Liver (tissue), 3 donors: Measurements from ENCODE around the gene COL20A1.

Experiments
- CTCF ChIP-seq: fragments of 150-350 bp; IDR thresholded peaks from 2 replicates; pipeline ENCODE4 v1.5.1; 2017; ENCODE audit warnings: improper control_type of control experiment, low read depth, low read length; ENCODE audit not compliant: missing input control
- FOXA2 ChIP-seq: IDR thresholded peaks from 2 replicates; pipeline ENCODE4 v1.6.1; 2016; ENCODE audit warnings: antibody characterized with exemption
- GABPA ChIP-seq, 2 donors: IDR thresholded peaks in 1 of 2; conservative IDR thresholded peaks in 1 of 2; 2 replicates each; pipeline ENCODE4 v1.6.1; 2016; ENCODE audit warnings: antibody characterized with exemption in 2 of 2, mild to moderate bottlenecking in 1 of 2, moderate library complexity in 1 of 2
- JUND ChIP-seq, 2 donors: IDR thresholded peaks; 2 replicates each; pipeline ENCODE4 v1.6.1; 2016; ENCODE audit warnings: antibody characterized with exemption in 2 of 2
- MAX ChIP-seq: IDR thresholded peaks from 2 replicates; pipeline ENCODE4 v1.6.1; 2016; ENCODE audit warnings: antibody characterized with exemption
- RAD21 ChIP-seq, 2 donors: IDR thresholded peaks; 2 replicates each; pipeline ENCODE4 v1.6.1; 2016; ENCODE audit warnings: antibody characterized with exemption in 2 of 2, mild to moderate bottlenecking in 2 of 2
- REST ChIP-seq: IDR thresholded peaks from 2 replicates; pipeline ENCODE4 v1.6.1; 2016; ENCODE audit warnings: antibody characterized with exemption, mild to moderate bottlenecking
- RXRA ChIP-seq, 2 donors: IDR thresholded peaks; 2 replicates each; pipeline ENCODE4 v1.6.1; 2017 to 2018; ENCODE audit warnings: antibody characterized with exemption in 2 of 2, mild to moderate bottlenecking in 1 of 2
- SP1 ChIP-seq: IDR thresholded peaks from 2 replicates; pipeline ENCODE4 v1.6.1; 2018; ENCODE audit warnings: antibody characterized with exemption, mild to moderate bottlenecking
- TAF1 ChIP-seq: conservative IDR thresholded peaks from 2 replicates; pipeline ENCODE4 v1.6.1; 2016; ENCODE audit warnings: antibody characterized with exemption, mild to moderate bottlenecking
- TF ChIP-seq, protein P1 (sequence below): IDR thresholded peaks from 2 replicates; pipeline ENCODE4 v1.6.1; 2016; ENCODE audit warnings: antibody characterized with exemption
- donor health status: healthy.
- donor health status: healthy.

GRCh38 chr20:63319164-63320040 is 26.4 kb downstream of the COL20A1 start:
- no peak for TF ChIP-seq CTCF
- TF ChIP-seq RXRA (IDR thresholded peaks at IDR 0.05): no peak
- TF ChIP-seq, protein P1, sequence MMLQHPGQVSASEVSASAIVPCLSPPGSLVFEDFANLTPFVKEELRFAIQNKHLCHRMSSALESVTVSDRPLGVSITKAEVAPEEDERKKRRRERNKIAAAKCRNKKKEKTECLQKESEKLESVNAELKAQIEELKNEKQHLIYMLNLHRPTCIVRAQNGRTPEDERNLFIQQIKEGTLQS: no peak
- no peak for TF ChIP-seq RAD21 (IDR thresholded peaks at IDR 0.05)
- TF ChIP-seq FOXA2: no peak
- no peak for TF ChIP-seq JUND (IDR thresholded peaks at IDR 0.05)
- TF ChIP-seq GABPA (IDR thresholded peaks at IDR 0.05 in 1 of 2, conservative IDR thresholded peaks at IDR 0.05 in 1 of 2): no peak
- TF ChIP-seq TAF1: no peak
- TF ChIP-seq REST: no peak
- TF ChIP-seq SP1: no peak
- no peak for TF ChIP-seq MAX
